NCI-H524 treated with DMSO at 0.1 percent for 48 hours (cell line): Measurements from ENCODE around the gene LIPJ.

Experiments
- DNase-seq: peaks from one replicate; lab custom pipeline; 2025; lab: John Stamatoyannopoulos, UW

The LIPJ gene

GRCh38 chr10:88586462-88586861 is at the start of gene LIPJ:
TSS of gene LIPJ (plus strand) at chr10:88586762. CDS start at chr10:88590688, 3,926 bp downstream.
- no peak for DNase-seq

- no peak for DNase-seq
Observed at GRCh38 chr10:88537322-88537721, 49.2 kb upstream of the LIPJ start.

GRCh38 chr10:88538048-88538447 is 48.5 kb upstream of the LIPJ start:
- no peak for DNase-seq

- DNase-seq: no peak
Observed at GRCh38 chr10:88540351-88540750, 46.2 kb upstream of the LIPJ start.

DNA sequence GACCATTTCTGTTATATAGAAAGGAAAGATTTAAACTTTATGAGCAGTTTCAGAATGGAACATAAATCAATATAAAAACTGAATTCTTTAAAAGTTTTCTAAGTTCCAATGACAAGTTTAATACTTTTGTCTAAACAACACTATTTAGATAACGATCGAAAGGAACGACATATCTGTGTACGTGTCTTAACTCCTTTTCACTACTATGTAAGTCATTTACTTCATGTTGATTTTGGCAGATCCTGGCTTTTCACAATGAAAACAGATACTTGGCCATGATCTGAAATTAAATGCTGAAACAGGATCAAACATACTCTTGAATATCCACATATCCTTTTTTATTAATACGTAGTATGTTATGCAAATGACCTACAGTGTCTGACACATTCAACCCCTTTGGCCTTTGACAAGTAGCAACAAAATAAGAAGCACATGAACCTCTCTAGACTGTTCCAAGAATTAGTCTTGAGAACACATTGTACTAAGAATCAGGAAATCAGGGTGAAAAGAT is 45.4 kb upstream of the LIPJ start:
- DNase-seq: no peak

GRCh38 chr10:88542522-88542921 is 44.0 kb upstream of the LIPJ start:
- DNase-seq: no peak

DNA sequence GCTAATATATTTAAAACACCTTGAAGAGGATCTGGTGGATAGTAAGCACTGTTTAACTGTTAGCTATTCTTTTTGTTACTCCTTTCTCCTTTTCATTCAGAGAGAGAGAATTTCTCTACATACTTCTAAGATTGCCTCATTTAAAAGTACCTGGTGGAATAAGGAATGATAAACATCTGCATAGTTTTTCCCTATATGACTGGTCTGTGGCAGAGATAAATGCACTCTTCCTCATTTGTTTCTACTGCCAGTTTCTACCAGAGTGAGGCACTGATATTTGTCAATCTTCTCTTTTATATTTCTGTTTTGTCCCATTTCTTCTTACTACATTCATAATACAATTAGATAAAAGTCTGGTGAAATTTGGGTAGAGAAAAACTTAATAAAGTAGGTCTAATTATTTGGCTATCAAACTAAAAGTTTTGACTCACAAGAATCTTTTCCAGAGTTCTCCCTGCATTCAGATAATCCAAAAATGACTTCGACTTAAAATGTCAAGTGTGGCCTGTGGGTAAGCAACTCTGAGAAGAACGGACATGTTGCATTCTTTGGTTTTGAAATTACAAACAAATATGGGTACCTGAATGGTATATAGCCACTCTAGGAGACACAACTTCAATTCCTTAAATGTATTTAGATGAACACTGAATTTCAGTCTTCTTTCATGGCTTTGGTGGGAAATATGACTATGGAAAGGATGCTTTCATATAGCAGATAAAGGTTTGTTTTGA is 42.3 kb upstream of the LIPJ start:
- no peak for DNase-seq

DNA sequence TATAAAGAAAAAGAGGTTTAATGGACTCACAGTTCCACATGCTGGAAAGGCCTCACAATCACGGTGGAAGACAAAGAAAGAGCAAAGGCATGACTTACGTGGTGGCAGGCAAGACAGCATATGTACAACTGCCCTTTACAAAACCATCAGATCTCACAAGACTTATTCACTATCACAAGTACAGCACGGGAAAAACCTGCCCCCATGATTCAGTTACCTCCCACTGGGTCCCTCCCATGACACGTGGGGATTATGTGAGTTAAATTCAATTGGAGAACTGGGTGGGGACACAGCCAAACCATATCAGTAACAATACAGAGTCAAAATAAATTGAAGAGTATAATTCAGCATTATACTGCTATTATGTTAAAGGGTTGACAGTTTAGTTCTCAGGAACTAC is 41.2 kb upstream of the LIPJ start:
- no peak for DNase-seq

DNA sequence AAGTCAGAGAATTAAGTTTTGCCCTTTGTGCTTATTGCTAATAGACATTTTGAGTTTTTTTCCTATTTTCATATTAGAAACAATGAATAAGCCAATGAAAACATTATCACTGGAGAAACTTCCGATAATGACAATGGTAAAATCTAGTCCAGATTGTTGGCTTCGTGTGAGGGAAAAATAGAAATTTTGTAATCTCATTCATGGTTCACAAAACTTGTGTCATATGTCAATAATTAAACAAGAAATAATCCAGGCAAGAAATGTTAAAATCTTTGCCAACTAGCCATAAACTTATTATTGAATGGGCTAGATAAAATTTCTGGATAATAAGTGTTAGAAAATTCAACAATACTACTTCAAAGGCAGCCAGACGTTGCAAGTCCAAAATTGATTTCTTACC is 40.1 kb upstream of the LIPJ start:
- no peak for DNase-seq

- no peak for DNase-seq
Observed at GRCh38 chr10:88551246-88551645, 35.3 kb upstream of the LIPJ start.

DNA sequence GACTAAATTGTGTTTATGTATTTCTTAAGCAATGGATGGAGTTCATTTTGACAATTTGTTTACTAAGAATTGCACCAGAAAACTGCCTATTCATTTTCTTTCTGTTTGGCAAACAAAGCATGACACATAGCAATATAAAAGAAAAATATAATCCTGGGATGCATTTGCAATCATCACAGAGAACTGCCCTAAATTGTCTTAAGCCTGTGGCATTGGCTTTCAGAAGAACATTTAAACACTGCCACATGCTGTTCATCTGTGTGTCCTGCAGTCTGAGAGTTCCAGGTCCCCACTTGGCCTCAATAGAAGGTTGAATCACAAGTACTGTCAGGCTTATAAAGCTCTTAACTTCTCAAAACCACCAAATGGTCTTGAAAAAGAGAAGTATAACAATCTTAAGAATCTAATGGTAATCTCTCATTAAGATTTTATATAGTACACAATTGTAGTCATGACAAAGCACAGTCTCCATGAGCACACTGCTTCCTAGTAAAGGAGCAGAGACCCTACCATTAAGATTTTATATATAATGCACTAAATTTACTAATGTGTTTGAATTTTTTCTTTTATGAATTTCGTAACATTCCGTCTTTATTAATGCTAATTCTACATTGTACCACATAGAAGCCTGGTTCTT is 33.3 kb upstream of the LIPJ start:
- DNase-seq: no peak

- no peak for DNase-seq
Observed at GRCh38 chr10:88555190-88555908, 31.2 kb upstream of the LIPJ start.

DNA sequence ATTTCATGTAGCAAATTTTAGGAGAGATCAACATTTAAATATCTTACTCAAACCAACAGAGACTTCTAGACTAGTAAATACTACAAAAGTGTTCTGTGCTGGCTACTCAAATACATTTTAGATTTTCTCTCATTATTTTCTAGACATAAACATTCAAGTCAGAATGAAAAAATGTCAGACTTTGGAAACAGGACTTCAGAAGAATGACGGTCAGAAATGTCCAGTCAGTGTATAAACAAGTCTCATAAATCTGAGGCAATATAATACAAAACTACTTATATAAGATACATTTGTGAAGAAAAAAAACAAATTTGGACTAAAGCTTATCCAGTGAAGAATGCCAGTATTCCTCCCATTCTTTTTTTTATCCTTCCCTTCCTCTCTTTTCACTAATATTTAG is 29.3 kb upstream of the LIPJ start:
- no peak for DNase-seq

DNA sequence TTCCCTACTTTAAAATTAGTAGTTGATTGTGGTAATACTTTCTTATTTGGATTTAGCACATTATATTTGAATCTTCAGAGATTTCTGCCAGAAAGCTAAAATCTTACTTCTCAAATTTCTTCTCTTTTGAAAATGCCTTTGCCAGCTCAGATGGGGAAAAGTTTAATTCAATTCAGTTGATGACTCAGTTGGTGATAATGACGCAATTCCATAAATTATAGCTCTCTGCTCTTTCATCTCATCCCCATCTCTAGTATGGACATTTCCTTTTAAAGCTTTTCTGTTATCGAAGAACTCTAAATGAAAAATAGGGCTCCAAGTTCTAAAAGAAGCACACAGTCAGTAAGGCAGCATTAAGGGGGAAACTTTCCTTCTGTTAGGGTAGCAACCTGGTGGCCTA is 28.9 kb upstream of the LIPJ start:
- no peak for DNase-seq

DNA sequence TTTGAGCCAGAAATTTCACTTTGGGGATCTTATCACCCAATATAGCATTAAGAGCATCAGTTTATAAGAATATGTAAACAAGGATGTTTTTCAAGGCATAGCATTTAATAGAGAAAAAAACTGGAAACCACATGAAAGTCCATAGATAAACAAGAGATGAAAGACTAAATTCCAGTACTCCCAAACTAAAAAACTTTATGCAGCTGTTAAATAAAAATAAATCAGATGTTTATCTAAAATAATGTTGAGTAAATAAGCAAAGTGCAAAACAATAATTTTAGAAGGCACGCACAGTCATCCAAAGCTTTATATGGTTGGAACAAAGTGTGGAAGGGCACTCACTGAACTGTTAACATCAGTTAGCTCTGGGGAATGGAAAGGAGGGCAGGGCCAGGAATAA is 24.4 kb upstream of the LIPJ start:
- DNase-seq: no peak

- no peak for DNase-seq
Observed at GRCh38 chr10:88565072-88565471, 21.5 kb upstream of the LIPJ start.

DNA sequence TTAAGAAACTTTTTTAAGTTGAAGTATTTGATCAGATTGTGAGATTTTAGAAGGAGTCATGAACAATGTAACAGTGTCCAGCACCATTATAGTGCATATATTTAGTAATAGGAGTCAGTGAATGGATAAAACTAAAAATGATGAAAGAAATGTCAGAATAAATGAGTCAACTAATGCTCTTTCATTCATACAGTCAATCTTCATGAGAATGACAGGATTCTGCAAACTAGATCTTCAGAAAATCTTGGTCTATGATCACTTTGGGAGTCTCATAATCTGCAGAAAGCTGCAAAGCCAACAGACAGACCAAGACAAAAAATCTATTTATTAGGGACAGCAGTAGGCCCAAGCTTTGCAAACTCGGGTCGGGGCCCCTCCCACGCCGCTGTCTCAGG is 4.2 kb upstream of the LIPJ start:
- no peak for DNase-seq

DNA sequence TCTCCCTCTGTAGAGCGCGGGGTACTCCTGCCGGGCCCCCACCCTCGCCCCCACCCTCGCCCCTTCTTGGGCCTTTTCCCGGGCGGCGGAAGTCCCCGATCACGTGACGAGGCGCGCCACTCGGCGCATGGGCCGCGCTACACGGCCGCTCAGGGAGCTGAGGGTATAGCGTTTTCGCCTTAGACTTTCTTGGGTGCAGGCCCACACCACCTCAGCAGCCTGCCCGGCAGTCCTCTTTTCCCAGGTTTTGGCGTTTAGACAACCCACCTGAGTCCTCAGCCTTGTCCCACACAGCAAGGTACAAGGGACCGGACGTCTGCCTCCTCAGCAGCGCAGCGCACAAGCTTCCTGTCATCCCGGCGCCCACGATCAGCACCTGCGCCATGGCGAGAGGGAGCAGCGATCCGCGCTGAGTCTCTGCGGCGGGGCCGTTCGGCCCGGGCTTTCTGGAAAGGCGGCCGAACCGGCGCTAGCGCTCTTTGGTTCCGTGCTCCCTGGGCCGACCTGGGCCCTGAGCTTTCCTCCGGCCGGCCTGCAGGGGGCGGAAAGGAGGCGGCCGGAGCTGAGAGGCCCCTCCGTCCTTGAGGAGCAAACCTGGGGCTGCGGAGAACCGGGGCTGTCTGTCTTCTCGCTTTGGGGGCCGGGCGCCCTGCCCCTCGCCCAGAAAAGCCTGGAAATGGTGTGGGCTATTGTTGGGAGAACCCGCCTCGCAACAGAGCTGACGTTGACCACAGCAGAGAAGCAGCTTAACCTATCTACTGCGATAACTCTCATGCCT is 3.6 kb upstream of the LIPJ start, which contains the start of gene RNLS:
Gene RNLS, minus strand, starts transcription at position 513 of the 778 bp plus-strand sequence.
- DNase-seq: no peak

GRCh38 chr10:88583584-88583957 is 3.0 kb upstream of the LIPJ start:
- DNase-seq: no peak

DNA sequence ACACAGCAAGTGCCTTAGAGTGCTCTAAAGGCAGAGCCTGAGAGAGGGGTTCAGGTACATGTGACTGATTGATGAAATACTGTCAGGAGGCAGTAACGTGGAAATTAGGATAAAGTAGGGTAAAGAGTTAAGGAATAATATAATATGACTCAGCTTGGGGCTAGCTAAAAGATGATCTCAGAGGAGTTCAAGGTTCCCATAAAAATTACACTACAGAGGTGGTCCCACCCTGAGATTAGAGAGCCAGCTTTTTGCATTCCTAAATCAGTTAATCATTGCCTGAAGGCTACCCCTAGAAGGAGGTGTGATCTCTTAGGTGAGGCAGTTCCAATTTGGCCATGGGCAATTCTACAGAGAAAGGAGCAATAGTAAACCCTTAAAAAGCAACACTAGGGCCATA is 5.8 kb downstream of the LIPJ start:
- DNase-seq: no peak

GRCh38 chr10:88592906-88593305 is 6.3 kb downstream of the LIPJ start:
- DNase-seq: no peak

GRCh38 chr10:88594482-88594881 is 7.9 kb downstream of the LIPJ start:
- DNase-seq: no peak
